ENCODE data around the gene INTS6L.
"Not testable (repeated sequence)": the region's sequence is repeated elsewhere in the genome, so short reads cannot be mapped to it uniquely, and the experiment has no call there.

The INTS6L gene

GRCh38 chrX:135522878-135523693, 2.6 kb downstream of the INTS6L start:
- peak; percentile 16 for DNase-seq

GRCh38 chrX:135528254-135528653, 7.8 kb downstream of the INTS6L start:
- no peak for DNase-seq

GRCh38 chrX:135528756-135529155, 8.3 kb downstream of the INTS6L start:
- DNase-seq, result no peak

GRCh38 chrX:135530097-135530496, 9.6 kb downstream of the INTS6L start:
- DNase-seq, result no peak

DNA sequence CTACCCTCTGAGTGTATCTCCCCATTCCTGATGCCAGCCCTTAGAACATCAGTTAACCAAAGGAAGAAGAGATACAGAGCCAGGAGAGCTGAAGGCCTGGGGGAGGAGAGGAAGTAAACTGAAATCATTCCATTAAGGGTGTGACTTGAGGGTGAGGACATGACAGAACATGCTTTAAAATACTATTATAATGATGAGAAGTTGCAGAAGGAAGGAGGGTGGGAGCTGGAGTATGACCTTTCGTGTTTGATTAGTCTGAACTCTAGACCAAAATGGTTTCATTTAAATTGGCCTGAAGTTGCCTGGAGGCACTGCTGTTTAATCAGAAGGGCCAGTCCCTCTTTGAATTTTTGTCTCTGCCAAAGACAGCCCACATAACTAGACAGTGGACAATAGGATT, 11.4 kb downstream of the INTS6L start:
- DNase-seq, result no peak

DNA sequence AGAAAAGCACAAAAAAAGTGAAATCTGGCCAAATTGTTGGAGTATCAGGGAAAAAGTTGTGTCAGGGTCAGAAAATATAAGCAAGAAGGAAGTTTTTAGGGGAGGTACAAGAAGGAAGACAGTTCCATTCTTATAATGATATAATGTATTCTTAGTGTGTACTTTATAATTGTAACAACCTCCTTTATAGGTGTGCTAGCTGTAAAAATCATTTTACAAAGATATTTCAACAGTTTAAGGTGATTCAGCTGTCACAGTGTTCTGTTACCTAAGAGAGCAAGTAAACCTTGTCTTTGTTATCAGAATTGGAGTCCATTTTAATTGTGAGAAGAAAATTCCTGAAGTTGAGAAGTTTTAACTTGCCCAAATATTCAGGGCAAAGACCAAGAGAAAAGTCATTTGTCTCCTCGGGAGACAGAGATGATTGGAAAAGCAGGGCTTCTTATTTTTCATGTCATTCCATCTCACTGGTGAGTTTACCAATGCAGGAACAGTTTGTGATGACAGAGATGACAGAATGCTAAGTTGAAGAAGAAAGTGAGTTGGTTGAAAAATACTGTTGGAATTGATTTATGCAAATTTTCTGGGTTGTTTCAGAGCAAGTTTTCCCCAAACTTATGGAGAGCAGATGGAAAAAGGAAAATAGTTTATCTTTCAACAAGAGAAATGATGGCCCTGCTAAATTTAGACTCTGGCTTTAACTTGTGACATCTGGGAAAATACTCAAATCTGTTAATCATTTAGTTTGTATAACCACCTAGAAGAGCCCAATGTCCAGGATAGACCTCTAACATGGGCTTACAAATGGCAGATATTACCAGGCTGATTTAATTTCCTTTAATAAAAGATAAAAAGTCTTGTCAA, 14.8 kb downstream of the INTS6L start:
- no peak for DNase-seq

DNA sequence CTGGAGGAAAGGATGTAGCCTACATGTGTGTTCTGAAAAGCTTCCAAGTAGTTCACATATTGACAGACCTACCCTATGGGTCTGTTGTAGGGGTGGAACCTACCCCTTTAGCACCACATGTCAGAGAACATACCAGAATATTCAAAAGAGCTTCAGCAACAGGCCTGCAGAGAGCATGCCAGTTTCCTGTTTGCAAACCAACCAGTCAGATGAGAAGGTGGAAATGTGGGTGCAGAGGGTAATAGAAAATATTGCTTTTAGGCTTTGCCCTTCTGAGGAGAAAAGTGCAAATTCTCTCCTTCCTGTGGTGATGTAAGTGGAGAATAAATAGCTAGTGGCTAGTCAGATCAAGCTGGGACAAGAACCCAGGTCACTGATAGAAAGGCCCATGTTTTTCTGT, 16.4 kb downstream of the INTS6L start:
- no peak for DNase-seq

DNA sequence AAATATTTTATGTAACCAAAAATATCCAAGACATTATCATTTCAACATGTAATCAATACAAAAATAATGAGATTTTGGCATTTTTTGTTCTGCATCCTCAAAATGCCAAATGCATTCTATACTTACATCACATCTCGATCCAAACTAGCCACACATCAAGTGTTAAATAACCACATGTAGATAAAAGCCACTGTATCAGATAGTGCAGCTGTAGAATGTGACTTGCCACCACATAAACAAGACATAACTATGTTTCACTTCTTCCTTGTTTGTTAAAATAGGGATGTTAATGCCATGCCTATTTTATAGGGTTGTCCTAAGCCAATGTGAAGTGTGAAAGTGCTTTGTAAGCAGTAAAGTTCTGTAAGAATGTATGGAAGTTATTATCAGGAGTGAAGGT, 20.9 kb downstream of the INTS6L start:
- DNase-seq, result peak; percentile 73

DNA sequence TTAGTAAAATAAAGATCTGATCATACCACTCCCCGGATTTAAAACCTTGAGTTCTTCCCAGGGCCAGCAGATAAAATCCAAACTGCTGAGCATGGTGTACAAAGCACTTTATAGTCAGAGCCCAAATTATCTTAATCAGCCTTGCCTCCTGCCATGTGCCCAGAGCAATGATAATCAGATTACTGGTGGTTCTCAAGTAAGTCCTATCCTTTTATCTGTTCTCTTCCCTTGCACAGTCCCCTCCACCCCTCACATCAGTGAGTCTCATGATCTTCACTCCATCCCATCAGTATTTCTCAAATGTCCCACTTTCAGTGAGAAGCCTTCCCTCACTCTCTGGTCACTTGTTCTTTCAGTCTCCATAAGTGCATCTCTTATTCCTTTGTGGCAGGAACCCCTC, 22.7 kb downstream of the INTS6L start:
- no peak for DNase-seq

DNA sequence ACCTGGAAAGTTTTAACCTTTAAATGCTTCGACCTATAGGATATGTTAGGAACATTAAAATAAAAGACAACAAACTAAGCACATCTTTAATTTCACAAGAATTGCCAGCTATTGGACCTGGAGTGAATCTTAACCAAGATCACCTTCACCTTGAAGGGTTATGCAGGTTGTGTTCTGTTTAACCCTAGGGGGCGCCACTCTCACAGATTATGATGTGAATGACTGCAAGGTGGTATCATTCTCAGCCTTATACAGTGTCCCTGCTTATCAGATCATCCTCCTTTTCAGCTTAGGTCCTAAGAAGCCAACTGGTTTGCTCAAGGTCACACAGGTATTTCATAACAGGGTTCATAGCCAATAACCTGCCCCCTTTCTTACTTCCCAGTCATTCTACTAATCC, 23.5 kb downstream of the INTS6L start:
- DNase-seq, result no peak

GRCh38 chrX:135544338-135544948, 24.0 kb downstream of the INTS6L start:
- no peak for DNase-seq

DNA sequence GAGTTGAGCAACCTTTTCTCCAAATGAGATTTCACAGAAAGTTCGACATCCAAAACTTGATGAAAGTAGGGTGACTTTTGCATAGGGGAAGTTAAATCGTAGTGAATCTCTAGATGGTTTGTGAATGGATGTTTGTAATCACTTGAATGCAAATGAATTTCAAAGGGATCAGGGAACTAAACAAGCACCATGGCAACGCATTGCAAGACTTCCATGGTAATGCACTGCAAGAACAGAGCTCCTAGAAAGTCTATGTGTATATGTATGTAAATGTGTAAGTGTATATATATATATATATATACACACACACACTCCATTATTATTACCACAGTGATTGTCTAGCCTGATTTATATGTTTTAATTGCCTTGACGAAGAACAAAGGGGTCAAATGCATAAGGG, 27.3 kb downstream of the INTS6L start:
- no peak for DNase-seq

GRCh38 chrX:135549519-135549918, 29.1 kb downstream of the INTS6L start:
- no peak for DNase-seq

GRCh38 chrX:135556055-135556454, 35.6 kb downstream of the INTS6L start:
- peak; percentile 63 for DNase-seq

DNA sequence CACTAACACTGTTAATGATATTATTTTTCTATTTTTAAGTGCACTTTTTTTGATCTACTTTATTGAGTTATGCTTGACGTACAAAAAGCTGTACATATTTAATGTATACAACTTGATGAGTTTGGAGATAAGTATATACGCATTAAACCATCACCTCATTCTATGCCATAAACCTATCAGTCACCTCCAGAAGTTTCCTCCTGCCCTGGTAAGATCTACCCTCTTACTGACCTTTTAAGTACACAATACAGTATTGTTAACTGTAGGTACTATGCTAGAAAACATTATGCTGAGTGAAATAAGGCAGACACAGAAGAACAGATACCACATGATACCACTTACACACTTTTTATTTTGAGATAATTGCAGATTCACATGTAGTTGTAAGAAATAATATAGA, 36.9 kb downstream of the INTS6L start:
- DNase-seq, result no peak

DNA sequence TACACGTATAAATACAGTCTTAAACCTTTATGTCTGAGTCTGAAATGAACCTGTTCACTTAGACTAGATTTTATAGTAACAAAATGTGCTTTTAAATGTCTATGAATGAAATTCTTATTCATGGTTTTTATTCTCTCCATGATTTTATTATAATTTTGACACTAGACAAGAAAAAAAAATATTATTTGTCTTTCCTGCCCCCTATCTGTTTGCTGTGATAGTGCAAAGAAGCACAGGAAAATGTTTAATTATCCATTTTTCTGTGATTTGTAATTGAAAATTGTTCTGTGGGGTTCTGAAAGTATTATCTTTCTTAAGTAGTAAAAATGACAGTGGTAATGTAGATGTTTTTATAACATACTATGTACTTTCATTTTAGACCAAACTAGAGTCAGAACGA, 52.0 kb downstream of the INTS6L start:
- no peak for DNase-seq

GRCh38 chrX:135581496-135581895, 61.0 kb downstream of the INTS6L start:
- no peak for DNase-seq

- no peak for DNase-seq
These were observed 64.7 kb downstream of the INTS6L start for GRCh38 chrX:135585153-135585552.

GRCh38 chrX:135591871-135592270, 71.4 kb downstream of the INTS6L start:
- no peak for DNase-seq

DNA sequence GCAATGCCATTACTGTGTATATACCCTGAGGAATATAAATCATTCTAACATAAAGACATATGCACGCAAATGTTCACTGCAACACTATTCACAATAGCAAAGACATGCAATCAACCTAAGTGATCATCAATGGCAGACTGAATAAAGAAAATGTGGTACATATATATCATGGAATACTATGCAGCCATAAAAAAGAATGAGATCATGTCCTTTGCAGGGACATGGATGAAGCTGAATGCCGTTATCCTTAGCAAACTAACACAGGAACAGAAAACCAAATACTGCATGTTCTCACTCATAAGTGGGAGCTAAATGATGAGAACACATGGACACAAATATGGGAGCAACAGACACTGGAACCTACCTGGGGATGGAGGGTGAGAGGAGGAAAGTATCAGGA, 73.6 kb downstream of the INTS6L start:
- DNase-seq, result not testable (repeated sequence)

GRCh38 chrX:135594453-135594852, 74.0 kb downstream of the INTS6L start:
- not testable (repeated sequence) for DNase-seq

GRCh38 chrX:135595543-135595942, 75.1 kb downstream of the INTS6L start:
- DNase-seq, result no peak

GRCh38 chrX:135596495-135596894, 76.0 kb downstream of the INTS6L start:
- peak; percentile 6 for DNase-seq

DNA sequence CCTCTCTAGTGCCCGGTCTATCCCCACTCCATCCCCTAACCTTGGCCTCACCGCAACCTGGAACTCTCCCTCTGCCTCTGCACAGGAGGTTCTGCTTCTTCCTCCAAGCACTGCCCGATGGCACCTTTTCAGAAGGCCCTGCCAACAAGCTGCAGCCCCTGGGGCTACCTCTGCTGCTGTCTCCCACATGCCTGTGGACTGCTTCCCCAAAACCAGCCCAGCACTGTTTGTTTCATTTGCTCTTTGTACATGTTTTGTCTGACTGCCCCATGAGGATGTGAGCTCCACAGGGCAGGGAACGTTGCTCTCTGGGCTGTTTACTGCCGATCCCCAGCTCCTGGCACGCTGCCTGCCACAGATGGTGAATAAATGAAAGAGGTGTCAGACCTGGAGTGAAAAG, 85.4 kb downstream of the INTS6L start:
- no peak for DNase-seq

Measured in MV-4-11 (cell line).